HL-60 (cell line): Measurements from ENCODE around the gene GMCL2.

Experiments
- DNase-seq, 2 experiments: peaks; one replicate each; pipeline ENCODE4 v3.0.0-alpha.2; 2010 to 2020; ENCODE audit warnings: low read depth in 1 of 2, low spot score in 1 of 2
- H3K27ac ChIP-seq: fragments of 250-450 bp; sonication (Bioruptor Pico); replicated peaks from 2 replicates; pipeline ENCODE4 v1.5.1; 2020; ENCODE audit warnings: mild to moderate bottlenecking, moderate library complexity
- H3K27me3 ChIP-seq: fragments of 250-450 bp; sonication (Bioruptor Pico); 2 replicates; pipeline ENCODE4 v1.5.1; 2021; ENCODE audit warnings: mild to moderate bottlenecking, moderate library complexity; ENCODE audit not compliant: insufficient read depth, poor library complexity, severe bottlenecking
- H3K4me3 ChIP-seq: replicated peaks from 2 replicates; pipeline ENCODE4 v1.5.1; 2011; ENCODE audit warnings: mild to moderate bottlenecking, control low read depth, low read length; ENCODE audit not compliant: insufficient read depth
- CTCF ChIP-seq: IDR thresholded peaks from one replicate; pipeline ENCODE4 v1.5.1; 2011; ENCODE audit warnings: low read length, control low read depth, inconsistent platforms; ENCODE audit not compliant: insufficient read depth
- GABPA ChIP-seq: IDR thresholded peaks from 2 replicates; pipeline ENCODE4 v1.6.1; 2012; ENCODE audit warnings: low read depth
- POLR2AphosphoS5 ChIP-seq: IDR thresholded peaks from 2 replicates; pipeline ENCODE4 v1.6.1; 2012; ENCODE audit warnings: low read depth
- REST ChIP-seq: IDR thresholded peaks from 2 replicates; pipeline ENCODE4 v1.6.1; 2012; ENCODE audit warnings: low read depth; ENCODE audit not compliant: insufficient replicate concordance
- SPI1 ChIP-seq: IDR thresholded peaks from 2 replicates; pipeline ENCODE4 v1.6.1; 2012; ENCODE audit warnings: low read depth, mild to moderate bottlenecking, borderline replicate concordance

GMCL2 gene

DNA sequence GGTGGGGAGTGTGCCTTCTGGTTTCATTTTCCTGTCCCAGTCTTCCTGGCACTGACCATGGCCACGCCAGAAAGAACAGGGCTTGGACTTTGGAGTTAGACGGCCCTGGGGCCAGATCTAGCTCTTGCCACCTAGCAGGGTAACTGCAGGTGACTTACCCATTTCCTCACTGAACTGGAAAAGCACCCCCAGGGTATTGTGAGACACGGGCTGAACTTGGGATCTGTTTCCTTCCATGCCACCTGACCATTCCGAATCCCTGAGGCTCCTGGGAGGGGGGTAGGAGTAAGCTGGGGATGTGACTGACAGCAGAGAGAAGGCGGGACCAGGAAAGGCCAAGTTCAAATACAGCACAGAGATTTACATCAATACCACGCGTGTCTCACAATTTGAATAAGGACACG, 26.6 kb upstream of the GMCL2 start:
- Histone ChIP-seq H3K27me3 (no peaks in the 10 kb centered on the region), H3K4me3 (no peak overlapping the region), H3K27ac (peak overlapping the region; percentile 76)
- DNase-seq = no peak
- no peak for TF ChIP-seq GABPA

GRCh38 chr5:178213003-178213461, 25.9 kb upstream of the GMCL2 start:
- Histone ChIP-seq H3K27me3 (no peaks in the 10 kb centered on the region), H3K4me3 (no peak overlapping the region), H3K27ac (peak overlapping the region; percentile 14; the same call in 1 of the 2 replicates)
- TF ChIP-seq GABPA (no peak), POLR2AphosphoS5 (peak; percentile 69; the same call in 1 of the 2 replicates)
- DNase-seq = no peak

DNA sequence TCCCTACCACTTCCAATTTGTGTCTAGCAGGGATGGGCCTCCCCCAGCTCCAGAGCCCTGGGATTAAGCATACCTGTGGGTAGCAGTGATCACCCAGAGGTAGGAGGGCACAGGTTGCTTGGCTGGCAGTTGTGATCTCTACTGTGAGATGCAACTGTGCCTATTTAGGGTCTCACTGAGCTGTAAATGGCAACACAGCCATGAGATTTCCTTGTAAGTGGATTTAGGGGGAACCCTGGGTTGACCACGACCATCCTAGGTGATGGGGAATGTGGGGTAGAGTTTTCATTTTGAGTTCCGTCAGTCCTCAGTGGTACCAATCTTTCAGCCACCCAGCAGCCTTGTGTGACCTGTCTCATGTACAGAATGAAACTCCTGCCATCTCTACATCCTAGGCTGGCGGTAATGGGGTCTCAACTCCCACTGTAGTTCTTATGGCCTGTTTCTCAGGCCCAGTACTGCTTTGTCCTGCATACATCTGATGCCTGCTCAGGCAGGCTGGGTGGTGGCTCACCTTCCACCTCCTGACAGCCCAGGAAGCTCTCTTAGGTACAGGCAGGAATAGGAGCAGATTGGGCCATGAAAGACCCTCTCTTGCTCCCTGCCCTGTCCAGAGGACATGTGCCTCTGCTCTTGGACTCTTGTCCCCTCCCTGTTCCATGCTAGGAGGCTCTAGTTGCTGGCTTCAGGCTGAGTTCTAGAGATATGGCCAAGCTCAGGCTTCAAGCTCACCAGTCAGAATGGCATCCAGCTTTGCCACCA, 25.3 kb upstream of the GMCL2 start:
- no peak overlapping the region for H3K27ac ChIP-seq
- H3K27me3 ChIP-seq = no peaks in the 10 kb centered on the region
- H3K4me3 ChIP-seq = no peak overlapping the region
- no peak for DNase-seq
- TF ChIP-seq REST (no peak), POLR2AphosphoS5 (peak; percentile 77)

GRCh38 chr5:178211095-178212048, 24.2 kb upstream of the GMCL2 start:
- no peaks in the 10 kb centered on the region for H3K27me3 ChIP-seq
- no peak overlapping the region for H3K4me3 ChIP-seq
- TF ChIP-seq SPI1 (no peak), POLR2AphosphoS5 (no peak), REST (no peak), CTCF (no peak), GABPA (no peak)
- H3K27ac ChIP-seq = no peak overlapping the region
- DNase-seq = no peak

- H3K4me3 ChIP-seq = no peak overlapping the region
- no peak overlapping the region for H3K27ac ChIP-seq
- DNase-seq = no peak
- no peaks in the 10 kb centered on the region for H3K27me3 ChIP-seq
- TF ChIP-seq CTCF (no peak), SPI1 (no peak), GABPA (no peak), POLR2AphosphoS5 (no peak)
These were observed 23.5 kb upstream of the GMCL2 start for GRCh38 chr5:178210686-178211085.
